Mesodermal cell (in vitro differentiated cells): ENCODE measurements around the gene SETMAR.

Source experiments
- H3K27ac ChIP-seq: 2 replicates; pipeline ENCODE4 v1.7.0; 2013; ENCODE audit warnings: mild to moderate bottlenecking, low read depth, low read length, moderate library complexity; ENCODE audit not compliant: severe bottlenecking
- H3K36me3 ChIP-seq: 2 replicates; pipeline ENCODE4 v1.7.1; 2013; ENCODE audit warnings: mild to moderate bottlenecking, low read length, moderate library complexity; ENCODE audit not compliant: control insufficient read depth, insufficient read depth
- H3K4me1 ChIP-seq: one replicate; pipeline ENCODE4 v1.7.1; 2013; ENCODE audit warnings: mild to moderate bottlenecking, low read length; ENCODE audit not compliant: insufficient read depth, control insufficient read depth, poor library complexity, severe bottlenecking
- H3K4me3 ChIP-seq: 2 replicates; pipeline ENCODE4 v1.7.0; 2013; ENCODE audit warnings: low read length, control low read depth, mild to moderate bottlenecking; ENCODE audit not compliant: insufficient read depth, poor library complexity, severe bottlenecking; ENCODE audit errors: extremely low read depth
- H3K9me3 ChIP-seq: 2 replicates; pipeline ENCODE4 v1.7.1; 2013; ENCODE audit warnings: mild to moderate bottlenecking, low read length, moderate library complexity; ENCODE audit not compliant: control insufficient read depth
- WGBS, 2 experiments: methylation state at CpG; one replicate each; pipeline ENCODE4 v1.1.5; 2013; ENCODE audit warnings: missing lambda C conversion rate in 2 of 2; ENCODE audit not compliant: insufficient coverage in 2 of 2; 5-methylcytosine and 5-hydroxymethylcytosine counted together

The SETMAR gene

DNA sequence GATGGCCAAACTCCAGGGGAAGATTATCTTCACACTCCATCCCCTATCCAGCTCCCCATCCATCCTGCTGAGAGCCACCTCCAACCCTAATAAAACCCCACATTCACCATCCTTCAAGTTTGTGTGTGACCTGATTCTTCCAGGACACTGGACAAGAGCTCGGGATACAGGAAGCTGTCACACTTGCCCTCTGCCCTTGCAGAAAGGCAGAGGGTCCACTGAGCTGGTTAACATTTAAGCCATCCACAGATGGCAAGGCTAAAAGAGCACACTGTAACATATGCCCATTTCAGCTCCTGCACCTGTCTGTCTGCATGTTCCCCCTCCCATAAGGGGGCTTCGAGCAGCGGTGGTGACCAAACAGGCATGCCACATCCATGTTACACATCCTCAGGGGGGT, 29.8 kb downstream of the SETMAR start:
- WGBS, 2 experiments, result 87 to 96% methylated on average over 3 of the region's 3 CpGs
- no peak overlapping the region for H3K27ac ChIP-seq
- peaks cover 4% of the 10 kb centered on the region for H3K9me3 ChIP-seq
- no peaks in the 10 kb centered on the region for H3K36me3 ChIP-seq
- H3K4me3 ChIP-seq, result no peak overlapping the region
- no peaks in the 10 kb centered on the region for H3K4me1 ChIP-seq

GRCh38 chr3:4334548-4334947, 31.4 kb downstream of the SETMAR start:
- whole genome bisulfite sequencing, 2 experiments, result no CpG with 5 or more reads among the region's 1 CpG
- Histone ChIP-seq H3K27ac (no peak overlapping the region), H3K36me3 (no peaks in the 10 kb centered on the region), H3K4me1 (no peaks in the 10 kb centered on the region), H3K9me3 (no peaks in the 10 kb centered on the region), H3K4me3 (no peak overlapping the region)

GRCh38 chr3:4335840-4336562, 32.8 kb downstream of the SETMAR start:
- 53 to 60% methylated on average over 1 to 4 of the region's 5 CpGs for WGBS, 2 experiments
- Histone ChIP-seq H3K27ac (no peak overlapping the region), H3K4me1 (no peaks in the 10 kb centered on the region), H3K9me3 (no peaks in the 10 kb centered on the region), H3K36me3 (no peaks in the 10 kb centered on the region), H3K4me3 (no peak overlapping the region)

GRCh38 chr3:4336850-4337546, 33.8 kb downstream of the SETMAR start:
- H3K9me3 ChIP-seq, result no peaks in the 10 kb centered on the region
- WGBS, 2 experiments, result 71 to 86% methylated on average over 2 to 3 of the region's 3 CpGs
- H3K27ac ChIP-seq, result no peak overlapping the region
- no peak overlapping the region for H3K4me3 ChIP-seq
- no peaks in the 10 kb centered on the region for H3K4me1 ChIP-seq
- no peaks in the 10 kb centered on the region for H3K36me3 ChIP-seq

GRCh38 chr3:4338751-4339150, 35.6 kb downstream of the SETMAR start:
- no peaks in the 10 kb centered on the region for H3K4me1 ChIP-seq
- no peaks in the 10 kb centered on the region for H3K36me3 ChIP-seq
- 84 to 87% methylated on average over 3 to 5 of the region's 5 CpGs for WGBS, 2 experiments
- no peak overlapping the region for H3K27ac ChIP-seq
- no peak overlapping the region for H3K4me3 ChIP-seq
- no peaks in the 10 kb centered on the region for H3K9me3 ChIP-seq

- WGBS, 2 experiments, result 100% methylated on average over 1 of the region's 4 CpGs
- Histone ChIP-seq H3K36me3 (no peaks in the 10 kb centered on the region), H3K4me3 (no peak overlapping the region), H3K27ac (no peak overlapping the region), H3K9me3 (no peaks in the 10 kb centered on the region), H3K4me1 (no peaks in the 10 kb centered on the region)
Measured at GRCh38 chr3:4340077-4340410, 36.9 kb downstream of the SETMAR start.

- Histone ChIP-seq H3K9me3 (no peaks in the 10 kb centered on the region), H3K4me3 (no peak overlapping the region), H3K27ac (no peak overlapping the region), H3K4me1 (no peaks in the 10 kb centered on the region), H3K36me3 (no peaks in the 10 kb centered on the region)
- WGBS, 2 experiments, result 77 to 83% methylated on average over 4 to 5 of the region's 6 CpGs
Measured at GRCh38 chr3:4340411-4341335, 37.5 kb downstream of the SETMAR start.

GRCh38 chr3:4341336-4341675, 38.1 kb downstream of the SETMAR start:
- Histone ChIP-seq H3K4me1 (no peaks in the 10 kb centered on the region), H3K4me3 (no peak overlapping the region), H3K27ac (no peak overlapping the region), H3K36me3 (no peaks in the 10 kb centered on the region), H3K9me3 (no peaks in the 10 kb centered on the region)

GRCh38 chr3:4343258-4343657, 40.1 kb downstream of the SETMAR start:
- 92 to 100% methylated on average over 1 of the region's 1 CpG for WGBS, 2 experiments
- H3K4me1 ChIP-seq, result no peaks in the 10 kb centered on the region
- peak overlapping the region; percentile 0 for H3K27ac ChIP-seq
- no peaks in the 10 kb centered on the region for H3K9me3 ChIP-seq
- no peak overlapping the region for H3K4me3 ChIP-seq
- H3K36me3 ChIP-seq, result no peaks in the 10 kb centered on the region

DNA sequence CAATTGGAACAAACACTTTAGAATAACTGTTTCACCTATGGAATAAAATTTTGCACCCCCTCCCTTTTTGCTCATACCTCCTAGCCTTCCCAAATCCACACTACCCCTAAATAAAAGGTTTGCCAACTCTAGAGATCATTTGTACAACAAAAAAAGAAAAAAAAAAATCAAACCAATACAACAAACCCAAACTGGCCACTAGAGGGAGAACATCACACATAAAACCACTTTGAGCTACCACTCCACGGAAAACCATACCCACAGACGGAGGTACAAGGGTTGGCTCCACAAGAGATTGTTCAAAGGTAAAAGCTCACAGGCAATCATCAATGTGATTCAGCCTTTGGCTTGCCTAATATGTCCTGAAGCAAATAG, 47.6 kb downstream of the SETMAR start:
- no peaks in the 10 kb centered on the region for H3K36me3 ChIP-seq
- H3K9me3 ChIP-seq, result no peaks in the 10 kb centered on the region
- H3K4me3 ChIP-seq, result no peak overlapping the region
- 0% methylated on average over 1 of the region's 2 CpGs; no CpG with 5 or more reads in 1 of the 2 experiments for WGBS, 2 experiments
- no peak overlapping the region for H3K27ac ChIP-seq
- H3K4me1 ChIP-seq, result peaks cover 9% of the 10 kb centered on the region
